Left lung (tissue), 10 donors: Measurements from ENCODE around the gene VCAN. TPM values are rescaled to one million over a fixed set of nuclear protein-coding genes. Genes with fewer than 3 reads are reported as not detected.
"Not testable (repeated sequence)": the region's sequence is repeated elsewhere in the genome, so short reads cannot be mapped to it uniquely, and the experiment has no call there.

Source experiments
- ATAC-seq: fragments of 200-7000 bp; cut with Tn5 transposase; one replicate; pipeline ENCODE4 v1.9.1; 2020; ENCODE audit warnings: moderate library complexity
- DNase-seq, 4 donors: peaks; one replicate each; pipeline ENCODE4 v3.0.0-alpha.2; 2013 to 2020
- H3K27ac ChIP-seq, 2 donors: fragments of 200-600 bp; sonication (generic) in 1 of 2; one replicate each; pipeline versions ENCODE4 v1.5.0 to v1.8.0; 2020 to 2021
- H3K27me3 ChIP-seq, 2 donors: fragments of 200-600 bp; sonication (generic) in 1 of 2; one replicate each; pipeline versions ENCODE4 v1.5.0 to v1.8.0; 2020 to 2021
- H3K36me3 ChIP-seq, 2 donors: fragments of 200-600 bp; sonication (generic) in 1 of 2; one replicate each; pipeline versions ENCODE4 v1.5.0 to v1.8.0; 2020 to 2021
- H3K4me1 ChIP-seq, 2 donors: fragments of 200-600 bp; one replicate each; pipeline ENCODE4 v1.8.0; 2021
- H3K4me3 ChIP-seq, 2 donors: fragments of 200-600 bp; sonication (generic) in 1 of 2; one replicate each; pipeline versions ENCODE4 v1.5.0 to v1.8.0; 2020 to 2021; ENCODE audit warnings: mild to moderate bottlenecking in 1 of 2
- H3K9me3 ChIP-seq, 2 donors: fragments of 200-600 bp; sonication (generic) in 1 of 2; one replicate each; pipeline versions ENCODE4 v1.5.0 to v1.8.0; 2020 to 2021
- intact Hi-C, 2 donors: fragments of 100-400 bp; cut with DNase I; formaldehyde crosslinking; loops; one replicate each; pipeline versions ENCODE4 v1.11.2 to v1.14.2; 2022
- polyA plus RNA-seq, 6 donors: library from polyadenylated mRNA; unstranded; fragments of 120-200 nt; gene quantifications; one replicate each; pipeline ENCODE4 v1.2.1, GENCODE V29; 2013; ENCODE audit not compliant: insufficient read length in 6 of 6
- total RNA-seq, 2 donors: library from RNA; stranded (reverse); fragmentation: NEBNext Ultra II Directional; extraction: Animal tissue kit (Norgen Biotek cat#: 25700); gene quantifications; one replicate each; pipeline ENCODE4 v1.2.1, GENCODE V29; 2021
- TF ChIP-seq, protein P1 (sequence below), 2 donors: fragments of 200-600 bp; sonication (generic) in 1 of 2; IDR thresholded peaks; one replicate each; pipeline versions ENCODE4 v1.5.0 to v1.8.0; 2021; ENCODE audit warnings: antibody characterized with exemption in 2 of 2
- donor health status: DM: no; HTN: yes; CAD: no.
- donor health status: DM: no; HTN: no; CAD: no.

The VCAN gene
- total and polyA plus RNA-seq, 8 donors, result 217 to 598 (median 513) TPM

DNA sequence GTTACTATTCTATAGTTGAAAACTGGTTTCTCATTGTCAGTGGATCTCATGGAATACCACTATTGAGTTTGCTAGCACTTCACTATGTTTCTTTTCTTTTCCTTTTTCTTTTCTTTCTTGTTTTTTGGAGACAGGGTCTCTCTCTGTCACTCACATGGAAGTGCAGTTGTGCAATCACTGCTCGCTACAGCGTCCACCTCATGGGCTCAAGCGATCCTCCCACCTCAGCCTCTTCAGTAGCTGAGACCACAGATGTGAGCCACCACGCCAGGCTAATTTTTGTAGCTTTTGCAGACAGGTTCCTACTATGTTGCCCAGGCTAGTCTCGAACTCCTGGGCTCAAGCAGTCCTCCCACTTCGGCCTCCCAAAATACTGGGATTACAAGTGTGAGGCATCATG lies 42.7 kb upstream of the VCAN start:
- H3K4me3 ChIP-seq, result no peak overlapping the region
- ATAC-seq, result no peak
- TF ChIP-seq, protein P1, sequence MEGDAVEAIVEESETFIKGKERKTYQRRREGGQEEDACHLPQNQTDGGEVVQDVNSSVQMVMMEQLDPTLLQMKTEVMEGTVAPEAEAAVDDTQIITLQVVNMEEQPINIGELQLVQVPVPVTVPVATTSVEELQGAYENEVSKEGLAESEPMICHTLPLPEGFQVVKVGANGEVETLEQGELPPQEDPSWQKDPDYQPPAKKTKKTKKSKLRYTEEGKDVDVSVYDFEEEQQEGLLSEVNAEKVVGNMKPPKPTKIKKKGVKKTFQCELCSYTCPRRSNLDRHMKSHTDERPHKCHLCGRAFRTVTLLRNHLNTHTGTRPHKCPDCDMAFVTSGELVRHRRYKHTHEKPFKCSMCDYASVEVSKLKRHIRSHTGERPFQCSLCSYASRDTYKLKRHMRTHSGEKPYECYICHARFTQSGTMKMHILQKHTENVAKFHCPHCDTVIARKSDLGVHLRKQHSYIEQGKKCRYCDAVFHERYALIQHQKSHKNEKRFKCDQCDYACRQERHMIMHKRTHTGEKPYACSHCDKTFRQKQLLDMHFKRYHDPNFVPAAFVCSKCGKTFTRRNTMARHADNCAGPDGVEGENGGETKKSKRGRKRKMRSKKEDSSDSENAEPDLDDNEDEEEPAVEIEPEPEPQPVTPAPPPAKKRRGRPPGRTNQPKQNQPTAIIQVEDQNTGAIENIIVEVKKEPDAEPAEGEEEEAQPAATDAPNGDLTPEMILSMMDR (IDR thresholded peaks at IDR 0.05), result no peak
- H3K9me3 ChIP-seq, result no peaks in the 10 kb centered on the region
- no peaks in the 10 kb centered on the region for H3K27me3 ChIP-seq
- DNase-seq, result no peak
- intact Hi-C loops, result no loop called here
- H3K36me3 ChIP-seq, result no peaks in the 10 kb centered on the region
- no peak overlapping the region for H3K27ac ChIP-seq
- peaks cover 0 to 9% of the 10 kb centered on the region in 2 donors for H3K4me1 ChIP-seq

DNA sequence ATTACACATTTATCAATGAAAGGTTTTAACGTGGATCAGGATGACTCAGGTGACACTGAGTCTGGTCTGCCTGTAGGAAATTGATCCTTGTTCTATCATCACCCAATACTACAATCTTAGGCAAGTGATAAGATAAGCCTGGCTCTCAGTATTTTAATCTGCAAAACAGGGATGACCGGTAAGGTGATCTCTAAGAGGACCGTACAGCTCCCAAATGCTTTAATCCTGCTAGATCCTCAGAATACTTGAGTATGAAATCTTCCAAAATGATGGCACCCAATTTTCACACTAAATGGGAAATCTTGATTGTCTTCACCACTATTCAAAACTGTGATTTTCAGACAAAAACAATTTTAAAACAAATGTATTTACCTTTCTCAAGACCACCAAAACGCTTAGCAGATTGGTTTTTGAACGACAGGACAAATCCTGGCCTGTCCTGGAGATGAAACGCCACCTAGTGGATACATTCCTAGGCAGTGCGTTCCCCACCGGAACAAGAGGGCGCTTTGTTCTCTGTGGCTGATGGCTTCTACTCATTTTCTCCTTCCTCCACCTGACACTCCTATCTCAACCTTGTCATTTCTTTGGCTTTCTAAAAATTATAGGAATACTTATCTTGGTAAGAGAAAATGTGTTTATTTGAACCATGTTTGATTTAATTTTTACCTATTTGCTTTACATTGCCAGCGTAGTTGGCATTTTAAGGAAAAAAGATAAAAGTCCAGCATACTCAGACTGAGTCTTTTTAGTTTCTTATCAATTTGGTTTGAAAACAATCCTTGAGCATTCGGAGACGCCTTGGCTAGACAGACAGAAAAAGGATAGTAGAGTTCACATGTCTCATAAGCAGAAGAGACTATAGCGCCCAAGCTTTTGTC lies 41.2 kb upstream of the VCAN start:
- peak in 2 of 4 donors; percentile 59 to 64 for DNase-seq
- no peak overlapping the region for H3K27ac ChIP-seq
- no peak overlapping the region for H3K4me3 ChIP-seq
- peak; percentile 95 for ATAC-seq
- intact Hi-C loops, result no loop called here
- TF ChIP-seq, protein P1 (IDR thresholded peaks at IDR 0.05), result peak; percentile 86 to 89
- no peaks in the 10 kb centered on the region for H3K27me3 ChIP-seq
- H3K9me3 ChIP-seq, result no peaks in the 10 kb centered on the region
- peaks cover 0 to 9% of the 10 kb centered on the region in 2 donors for H3K4me1 ChIP-seq
- H3K36me3 ChIP-seq, result no peaks in the 10 kb centered on the region

DNA sequence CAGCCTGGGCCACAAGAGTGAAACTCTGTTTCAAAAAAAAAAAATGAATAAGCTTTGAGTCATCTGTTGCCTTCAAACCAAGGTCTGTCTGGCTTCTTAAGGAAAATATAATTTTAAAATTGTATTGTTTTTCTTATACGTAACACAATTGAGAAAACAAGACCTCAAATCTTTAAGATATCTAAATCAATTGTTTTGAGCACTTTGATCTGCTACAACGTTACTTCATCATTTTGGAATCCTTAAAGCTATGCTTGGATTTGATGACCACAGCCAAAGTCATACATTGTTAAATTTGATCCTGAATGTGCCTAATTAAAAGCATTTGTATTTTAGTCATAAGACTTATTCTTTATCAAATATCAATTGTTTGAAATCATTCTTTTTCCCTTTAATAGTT lies 37.7 kb upstream of the VCAN start:
- ATAC-seq (no peak), DNase-seq (no peak)
- no peak overlapping the region for H3K4me3 ChIP-seq
- no peaks in the 10 kb centered on the region for H3K27me3 ChIP-seq
- no peaks in the 10 kb centered on the region for H3K36me3 ChIP-seq
- H3K27ac ChIP-seq, result no peak overlapping the region
- H3K4me1 ChIP-seq, result peaks cover 0 to 9% of the 10 kb centered on the region in 2 donors
- peaks cover 0 to 5% of the 10 kb centered on the region in 2 donors for H3K9me3 ChIP-seq
- TF ChIP-seq, protein P1 (IDR thresholded peaks at IDR 0.05), result no peak
- intact Hi-C loops, result no loop called here

DNA sequence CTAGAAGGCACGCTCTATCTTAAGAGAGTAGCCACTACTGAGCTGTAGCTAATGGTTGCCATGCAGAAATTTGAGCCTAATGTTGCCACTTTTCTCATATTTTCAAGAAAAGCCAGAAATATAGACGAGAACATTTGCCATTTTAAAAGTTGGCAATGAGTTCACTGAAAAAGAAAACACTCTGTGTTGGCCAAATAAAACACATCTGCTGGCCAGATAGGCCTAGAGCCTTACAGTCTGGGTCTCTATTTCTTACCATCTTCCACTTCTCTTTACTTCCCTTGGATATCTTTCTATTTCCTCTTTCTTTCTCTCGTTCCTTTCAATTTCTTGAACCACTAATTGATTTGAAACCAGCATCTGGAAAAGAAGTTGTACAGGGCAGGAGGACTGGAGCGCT lies 36.6 kb upstream of the VCAN start:
- intact Hi-C loops, result no loop called here
- no peak for DNase-seq
- Histone ChIP-seq H3K9me3 (peaks cover 0 to 5% of the 10 kb centered on the region in 2 donors), H3K36me3 (no peaks in the 10 kb centered on the region), H3K4me3 (no peak overlapping the region), H3K4me1 (peaks cover 0 to 9% of the 10 kb centered on the region in 2 donors), H3K27ac (no peak overlapping the region), H3K27me3 (no peaks in the 10 kb centered on the region)
- ATAC-seq, result no peak
- TF ChIP-seq, protein P1 (IDR thresholded peaks at IDR 0.05), result no peak

DNA sequence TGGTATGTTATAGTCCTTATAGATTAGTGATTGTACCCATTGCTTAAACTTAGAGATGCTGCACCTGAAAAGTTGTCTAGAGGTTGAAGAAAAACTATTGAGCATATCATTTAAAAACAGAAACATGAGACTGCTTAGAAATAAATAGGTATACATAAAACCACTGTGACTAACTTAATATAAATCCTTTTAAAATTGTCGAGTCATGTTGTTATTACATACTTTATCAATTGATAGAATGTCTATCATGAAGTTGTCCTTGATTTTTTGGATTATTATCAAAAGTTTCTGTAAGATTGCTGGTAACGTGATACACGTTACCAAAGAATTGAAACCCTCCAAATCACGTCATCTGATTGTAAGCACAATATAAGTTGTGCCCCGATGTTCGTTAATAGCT lies 35.3 kb upstream of the VCAN start:
- Histone ChIP-seq H3K4me1 (no peaks in the 10 kb centered on the region), H3K36me3 (no peaks in the 10 kb centered on the region), H3K27me3 (no peaks in the 10 kb centered on the region), H3K27ac (no peak overlapping the region), H3K9me3 (peaks cover 0 to 5% of the 10 kb centered on the region in 2 donors), H3K4me3 (no peak overlapping the region)
- intact Hi-C loops, result no loop called here
- TF ChIP-seq, protein P1 (IDR thresholded peaks at IDR 0.05), result no peak
- ATAC-seq (no peak), DNase-seq (no peak)

DNA sequence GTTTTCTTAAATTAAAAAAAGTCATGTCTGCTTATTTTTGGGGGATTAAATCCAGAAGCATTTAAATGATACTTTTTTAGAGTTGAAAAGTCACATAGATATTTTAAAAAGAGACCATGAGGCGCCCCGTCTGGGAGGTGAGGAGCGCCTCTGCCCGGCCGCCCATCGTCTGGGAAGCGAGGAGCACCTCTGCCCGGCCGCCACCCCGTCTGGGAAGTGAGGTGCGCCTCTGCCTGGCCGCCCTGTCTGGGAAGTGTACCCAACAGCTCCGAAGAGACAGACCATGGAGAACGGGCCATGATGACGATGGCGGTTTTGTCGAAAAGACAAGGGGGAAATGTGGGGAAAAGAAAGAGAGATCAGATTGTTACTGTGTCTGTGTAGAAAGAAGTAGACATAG lies 33.8 kb upstream of the VCAN start:
- H3K4me1 ChIP-seq, H3K27me3 ChIP-seq, intact Hi-C loops, ATAC-seq, H3K27ac ChIP-seq, H3K36me3 ChIP-seq, H3K4me3 ChIP-seq, H3K9me3 ChIP-seq: not testable (repeated sequence)
- peak in 1 of 4 donors; percentile 53 for DNase-seq
